IMR-90 (cell line): ENCODE measurements around the gene ZNF267. TPM values are rescaled to one million over a fixed set of nuclear protein-coding genes. Genes with fewer than 3 reads are reported as not detected.

Source experiments
- ATAC-seq: fragments of 200-7000 bp; cut with Tn5 transposase; 2 replicates; pipeline ENCODE4 v1.9.1; 2020; ENCODE audit warnings: low read depth, mild to moderate bottlenecking, moderate library complexity
- BruUV-seq: library from RNA; stranded (reverse); fragments of 400-500 nt; replicated peaks from 2 replicates; lab custom pipeline; 2021; lab: Mats Ljungman, UMichigan
- CTCF ChIA-PET: fragments of 300-600 bp; formaldehyde crosslinking; extraction: SDS; loops from one replicate; lab custom pipeline; 2021; ENCODE audit warnings: antibody characterized with exemption; lab: Yijun Ruan, JAX
- POLR2A ChIA-PET: fragments of 300-600 bp; sonication (Branson Sonifier 250); formaldehyde crosslinking; loops from one replicate; lab custom pipeline; 2022; ENCODE audit warnings: antibody characterized with exemption; ENCODE audit not compliant: unreplicated experiment; lab: Charles Lee
- DNase-seq: peaks from one replicate; pipeline ENCODE4 v3.0.0; 2013
- H2AFZ ChIP-seq: replicated peaks from 2 replicates; pipeline ENCODE3; 2013; ENCODE audit warnings: low read length, mild to moderate bottlenecking; ENCODE audit not compliant: poor library complexity
- H2AK5ac ChIP-seq: 2 replicates; pipeline ENCODE4 v1.6.1; 2013; ENCODE audit warnings: low read depth, low read length, inconsistent platforms
- H2AK9ac ChIP-seq: replicated peaks from 2 replicates; pipeline ENCODE3; 2013; ENCODE audit warnings: mild to moderate bottlenecking, low read depth, low read length, moderate library complexity; ENCODE audit not compliant: poor library complexity
- H2BK120ac ChIP-seq: 2 replicates; pipeline ENCODE4 v1.6.1; 2013; ENCODE audit warnings: low read depth, low read length, inconsistent platforms
- H2BK15ac ChIP-seq: 3 replicates; pipeline ENCODE4 v1.6.1; 2013; ENCODE audit warnings: low read depth, low read length, inconsistent platforms
- H2BK20ac ChIP-seq: 2 replicates; pipeline ENCODE4 v1.6.1; 2013; ENCODE audit warnings: low read depth, mild to moderate bottlenecking, inconsistent platforms, low read length, moderate library complexity
- H2BK5ac ChIP-seq: 2 replicates; pipeline ENCODE4 v1.6.1; 2013; ENCODE audit warnings: mild to moderate bottlenecking, low read depth, low read length, inconsistent platforms; ENCODE audit not compliant: poor library complexity, severe bottlenecking
- H3K14ac ChIP-seq: replicated peaks from 2 replicates; pipeline ENCODE4 v1.6.1; 2013; ENCODE audit warnings: low read depth, low read length, inconsistent platforms
- H3K18ac ChIP-seq: 2 replicates; pipeline ENCODE4 v1.6.1; 2013; ENCODE audit warnings: low read depth, low read length, control low read depth
- H3K23ac ChIP-seq: 2 replicates; pipeline ENCODE4 v1.6.1; 2013; ENCODE audit warnings: low read depth, low read length, inconsistent platforms
- H3K27ac ChIP-seq: 2 replicates; pipeline ENCODE4 v1.5.1; 2013; ENCODE audit warnings: mild to moderate bottlenecking, control low read depth, low read length; ENCODE audit not compliant: insufficient read depth
- H3K27me3 ChIP-seq: 2 replicates; pipeline ENCODE4 v1.6.1; 2013; ENCODE audit warnings: low read length; ENCODE audit not compliant: control insufficient read depth, insufficient read depth
- H3K36me3 ChIP-seq: 2 replicates; pipeline ENCODE4 v1.6.1; 2013; ENCODE audit warnings: low read length, mixed read lengths; ENCODE audit not compliant: control insufficient read depth, insufficient read depth
- H3K4ac ChIP-seq: 2 replicates; pipeline ENCODE4 v1.6.1; 2013; ENCODE audit warnings: low read depth, low read length, inconsistent platforms
- H3K4me1 ChIP-seq: 2 replicates; pipeline ENCODE4 v1.6.1; 2013; ENCODE audit warnings: low read length, mixed read lengths; ENCODE audit not compliant: control insufficient read depth, insufficient read depth
- H3K4me2 ChIP-seq: 2 replicates; pipeline ENCODE4 v1.6.1; 2013; ENCODE audit warnings: low read depth, mild to moderate bottlenecking, control low read depth, low read length, moderate library complexity
- H3K4me3 ChIP-seq: 2 replicates; pipeline ENCODE4 v1.5.1; 2013; ENCODE audit warnings: low read depth, mild to moderate bottlenecking, control low read depth, low read length, moderate library complexity; ENCODE audit not compliant: insufficient read depth
- H3K56ac ChIP-seq: 2 replicates; pipeline ENCODE4 v1.6.1; 2013; ENCODE audit warnings: low read length, inconsistent platforms; ENCODE audit not compliant: insufficient read depth; ENCODE audit errors: extremely low read depth
- H3K79me1 ChIP-seq, 2 experiments: 2 replicates each; pipeline ENCODE4 v1.6.1; 2013; ENCODE audit warnings: low read length in 2 of 2, inconsistent platforms in 1 of 2, low read depth in 1 of 2
- H3K9ac ChIP-seq: 2 replicates; pipeline ENCODE4 v1.6.1; 2013; ENCODE audit warnings: low read depth, low read length, control low read depth
- H3K9me1 ChIP-seq: 2 replicates; pipeline ENCODE4 v1.6.1; 2013; ENCODE audit warnings: low read length, inconsistent platforms; ENCODE audit not compliant: insufficient read depth
- H3K9me3 ChIP-seq: 2 replicates; pipeline ENCODE4 v1.6.1; 2013; ENCODE audit warnings: low read length; ENCODE audit not compliant: control insufficient read depth, insufficient read depth
- H4K20me1 ChIP-seq: 2 replicates; pipeline ENCODE4 v1.6.1; 2013; ENCODE audit warnings: low read length, inconsistent platforms; ENCODE audit not compliant: insufficient read depth
- H4K5ac ChIP-seq: 2 replicates; pipeline ENCODE4 v1.6.1; 2013; ENCODE audit warnings: mild to moderate bottlenecking, low read depth, low read length, control low read depth
- H4K8ac ChIP-seq, 2 experiments: 2 replicates each; pipeline ENCODE4 v1.6.1; 2013; ENCODE audit warnings: low read depth in 2 of 2, low read length in 2 of 2, control low read depth in 1 of 2, inconsistent platforms in 1 of 2
- H4K91ac ChIP-seq: 2 replicates; pipeline ENCODE4 v1.6.1; 2013; ENCODE audit warnings: low read depth, low read length, inconsistent platforms; ENCODE audit not compliant: insufficient read depth
- CHD1 ChIP-seq: IDR thresholded peaks from 2 replicates; pipeline ENCODE4 v1.6.1; 2012; ENCODE audit warnings: low read depth, low read length, improper control_type of control experiment
- CTCF ChIP-seq: conservative IDR thresholded peaks from 2 replicates; pipeline ENCODE4 v1.5.1; 2012; ENCODE audit warnings: mild to moderate bottlenecking, low read depth, low read length, improper control_type of control experiment
- FOS ChIP-seq: fragments of 150-350 bp; IDR thresholded peaks from 2 replicates; pipeline ENCODE4 v1.6.1; 2016; ENCODE audit warnings: low read depth, low read length
- MAFK ChIP-seq: IDR thresholded peaks from 2 replicates; pipeline ENCODE4 v1.6.1; 2012; ENCODE audit warnings: low read depth, low read length, improper control_type of control experiment
- MXI1 ChIP-seq: IDR thresholded peaks from 2 replicates; pipeline ENCODE4 v1.6.1; 2012; ENCODE audit warnings: low read depth, mild to moderate bottlenecking, low read length, moderate library complexity, borderline replicate concordance
- WGBS, 2 experiments: methylation state at CpG; one replicate each; pipeline versions ENCODE4 v1.1.5 to v1.1.7; 2013; ENCODE audit warnings: missing lambda C conversion rate in 2 of 2; ENCODE audit not compliant: insufficient read length in 1 of 2; ENCODE audit errors: extremely low coverage in 2 of 2; 5-methylcytosine and 5-hydroxymethylcytosine counted together
- dilution Hi-C: fragments of 300-500 bp; cut with HindIII; formaldehyde crosslinking; loops from one replicate; pipeline ENCODE4 v1.14.3; 2018; ENCODE audit warnings: low sequenced_read_pairs; ENCODE audit not compliant: unreplicated experiment
- in situ Hi-C: fragments of 300-500 bp; cut with MboI; formaldehyde crosslinking; loops from 3 replicates; pipeline ENCODE4 v1.14.3; 2019; ENCODE audit warnings: low sequenced_read_pairs, inconsistent platforms, mixed read lengths
- intact Hi-C: fragments of 100-400 bp; cut with micrococcal nuclease; formaldehyde crosslinking; loops from 2 replicates; pipeline ENCODE4 v1.10.0; 2022
- polyA plus RNA-seq, 3 experiments: library from polyadenylated mRNA; depleted of rRNA; stranded (reverse); fragments of >200 nt; gene quantifications; 2 replicates each; pipeline ENCODE4 v1.2.3, GENCODE V29; 2012; ENCODE audit warnings: low replicate concordance in 1 of 3
- total RNA-seq: library from RNA; depleted of rRNA; stranded (reverse); fragments of >200 nt; gene quantifications from 2 replicates; pipeline ENCODE4 v1.2.3, GENCODE V29; 2012

ZNF267 gene
- total and polyA plus RNA-seq, 2 of the 4 experiments (the other 2 are of a cell fraction) = 2.5 to 15.6 TPM

GRCh38 chr16:31913668-31914067, 40.1 kb downstream of the ZNF267 start:
- H3K9me3 ChIP-seq = peaks cover 44% of the 10 kb centered on the region

More at GRCh38 chr16:31913668-31914067, 40.1 kb downstream of the ZNF267 start:
- H3K4me2 ChIP-seq = no peak overlapping the region
- no peaks in the 10 kb centered on the region for H3K9me1 ChIP-seq
- H2BK5ac ChIP-seq = no peak overlapping the region
- H3K14ac ChIP-seq = no peak overlapping the region
- H3K27ac ChIP-seq = no peak overlapping the region
- H3K79me1 ChIP-seq = peaks cover 8 to 17% of the 10 kb centered on the region in 2 experiments
- ChIA-PET CTCF (no interaction called here), POLR2A (no interaction called here)
- no peak overlapping the region for H4K91ac ChIP-seq
- no peaks in the 10 kb centered on the region for H3K4me1 ChIP-seq
- no peaks in the 10 kb centered on the region for H3K27me3 ChIP-seq
- no peak overlapping the region for H4K5ac ChIP-seq
- H3K56ac ChIP-seq = no peak overlapping the region
- H2BK20ac ChIP-seq = no peak overlapping the region
- H3K18ac ChIP-seq = no peak overlapping the region
- no peak overlapping the region for H3K23ac ChIP-seq
- no CpG with 5 or more reads among the region's 1 CpG for WGBS, 2 experiments
- H4K20me1 ChIP-seq = no peaks in the 10 kb centered on the region
- no peak overlapping the region for H3K4ac ChIP-seq
- no peak overlapping the region for H2AK5ac ChIP-seq
- H2AK9ac ChIP-seq = no peak overlapping the region
- intact Hi-C loops (no loop called here), dilution Hi-C loops (no loop called here), in situ Hi-C loops (no loop called here)
- no peak overlapping the region for H4K8ac ChIP-seq
- H2BK120ac ChIP-seq = no peak overlapping the region
- peaks cover 28% of the 10 kb centered on the region for H3K36me3 ChIP-seq
- TF ChIP-seq CHD1 = no peak
- no peak for TF ChIP-seq CTCF
- peak; percentile 72 for TF ChIP-seq MAFK
- no peak for TF ChIP-seq FOS
- no peak for TF ChIP-seq MXI1
- H3K4me3 ChIP-seq = no peak overlapping the region
- DNase-seq (no peak), ATAC-seq (no peak)
- H2BK15ac ChIP-seq = no peak overlapping the region
- no peak overlapping the region for H3K9ac ChIP-seq
- BruUV-seq = no TSS peak
- no peak overlapping the region for H2AFZ ChIP-seq
